Esophagus squamous epithelium (tissue), 4 donors: ENCODE measurements around the gene VGLL4.

Experiments
- POLR2A ChIP-seq, 4 donors: fragments of 450-650 bp; IDR thresholded peaks; one replicate each; pipeline ENCODE4 v1.6.1; 2017; ENCODE audit warnings: antibody characterized with exemption in 4 of 4, mild to moderate bottlenecking in 4 of 4, moderate library complexity in 3 of 4
- TF ChIP-seq, protein P1 (sequence below), 6 experiments: fragments of 450-650 bp in 4 of 6; fragments of 200-600 bp in 2 of 6; sonication (generic) in 2 of 6; IDR thresholded peaks; one replicate each; pipeline ENCODE4 v1.5.1; 2016 to 2019; ENCODE audit warnings: antibody characterized with exemption in 6 of 6, mild to moderate bottlenecking in 4 of 6, moderate library complexity in 4 of 6

- TF ChIP-seq, protein P1, sequence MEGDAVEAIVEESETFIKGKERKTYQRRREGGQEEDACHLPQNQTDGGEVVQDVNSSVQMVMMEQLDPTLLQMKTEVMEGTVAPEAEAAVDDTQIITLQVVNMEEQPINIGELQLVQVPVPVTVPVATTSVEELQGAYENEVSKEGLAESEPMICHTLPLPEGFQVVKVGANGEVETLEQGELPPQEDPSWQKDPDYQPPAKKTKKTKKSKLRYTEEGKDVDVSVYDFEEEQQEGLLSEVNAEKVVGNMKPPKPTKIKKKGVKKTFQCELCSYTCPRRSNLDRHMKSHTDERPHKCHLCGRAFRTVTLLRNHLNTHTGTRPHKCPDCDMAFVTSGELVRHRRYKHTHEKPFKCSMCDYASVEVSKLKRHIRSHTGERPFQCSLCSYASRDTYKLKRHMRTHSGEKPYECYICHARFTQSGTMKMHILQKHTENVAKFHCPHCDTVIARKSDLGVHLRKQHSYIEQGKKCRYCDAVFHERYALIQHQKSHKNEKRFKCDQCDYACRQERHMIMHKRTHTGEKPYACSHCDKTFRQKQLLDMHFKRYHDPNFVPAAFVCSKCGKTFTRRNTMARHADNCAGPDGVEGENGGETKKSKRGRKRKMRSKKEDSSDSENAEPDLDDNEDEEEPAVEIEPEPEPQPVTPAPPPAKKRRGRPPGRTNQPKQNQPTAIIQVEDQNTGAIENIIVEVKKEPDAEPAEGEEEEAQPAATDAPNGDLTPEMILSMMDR (IDR thresholded peaks at IDR 0.05): no peak
- no peak for TF ChIP-seq POLR2A (IDR thresholded peaks at IDR 0.05)
Measured at GRCh38 chr3:11576453-11576852, 67.3 kb downstream of the VGLL4 start.
